Gastroesophageal sphincter (tissue), 4 donors: ENCODE results near the gene IQGAP2. TPM values are rescaled to one million over a fixed set of nuclear protein-coding genes. Genes with fewer than 3 reads are reported as not detected.

Experiments
- ATAC-seq: fragments of 150-250 bp; one replicate; pipeline ENCODE4 v1.9.1; 2016; ENCODE audit warnings: mild to moderate bottlenecking, moderate library complexity
- H3K27ac ChIP-seq, 4 donors: fragments of 200-600 bp; sonication (generic) in 3 of 4; 1 replicate in 3 of 4; 2 replicates in 1 of 4; pipeline ENCODE4 v1.5.1; 2016 to 2019
- H3K27me3 ChIP-seq: fragments of 200-600 bp; sonication (generic); one replicate; pipeline ENCODE4 v1.5.1; 2019
- H3K36me3 ChIP-seq, 2 donors: fragments of 200-600 bp; sonication (generic); one replicate each; pipeline ENCODE4 v1.5.1; 2019; ENCODE audit warnings: control low read depth in 1 of 2
- H3K4me1 ChIP-seq, 3 donors: fragments of 200-600 bp; sonication (generic); 1 replicate in 2 of 3; 2 replicates in 1 of 3; pipeline ENCODE4 v1.5.1; 2016 to 2019; ENCODE audit warnings: control low read depth in 2 of 3
- H3K4me3 ChIP-seq, 2 donors: fragments of 200-600 bp; sonication (generic); one replicate each; pipeline ENCODE4 v1.5.1; 2019; ENCODE audit warnings: mild to moderate bottlenecking in 1 of 2, moderate library complexity in 1 of 2
- H3K9me3 ChIP-seq, 3 donors: fragments of 200-600 bp; sonication (generic); one replicate each; pipeline ENCODE4 v1.5.1; 2017 to 2019; ENCODE audit warnings: control low read depth in 2 of 3
- CTCF ChIP-seq, 4 experiments: fragments of 200-600 bp in 2 of 4; fragments of 450-650 bp in 2 of 4; sonication (generic) in 1 of 4; IDR thresholded peaks; one replicate each; pipeline ENCODE4 v1.5.1; 2017 to 2019; ENCODE audit warnings: antibody characterized with exemption in 4 of 4, mild to moderate bottlenecking in 2 of 4, moderate library complexity in 2 of 4
- EP300 ChIP-seq: sonication (generic); formaldehyde crosslinking; IDR thresholded peaks from one replicate; pipeline ENCODE4 v1.6.1; 2017; ENCODE audit warnings: antibody characterized with exemption, mild to moderate bottlenecking
- POLR2A ChIP-seq, 2 donors: fragments of 450-650 bp; IDR thresholded peaks; one replicate each; pipeline ENCODE4 v1.6.1; 2017; ENCODE audit warnings: antibody characterized with exemption in 2 of 2, mild to moderate bottlenecking in 2 of 2, moderate library complexity in 1 of 2
- POLR2AphosphoS5 ChIP-seq: sonication (generic); formaldehyde crosslinking; IDR thresholded peaks from one replicate; pipeline ENCODE4 v1.6.1; 2017; ENCODE audit warnings: antibody characterized with exemption
- WGBS, 2 donors: methylation state at CpG; one replicate each; pipeline ENCODE4 v1.1.5; 2018; ENCODE audit warnings: low coverage in 1 of 2; 5-methylcytosine and 5-hydroxymethylcytosine counted together
- total RNA-seq, 4 donors: library from RNA; depleted of rRNA; stranded (reverse); fragments of >200 nt; gene quantifications; one replicate each; pipeline ENCODE4 v1.1.0, GENCODE V29; 2016

IQGAP2 gene
- total RNA-seq, 4 donors from 2014 or later, result 15.7 to 34.4 (median 25.8) TPM

GRCh38 chr5:76642390-76643040, 239.4 kb downstream of the IQGAP2 start:
- 83 to 86% methylated on average over 5 to 6 of the region's 6 CpGs for WGBS, 2 donors
- ATAC-seq, result no peak
- Histone ChIP-seq H3K4me3 (no peak overlapping the region), H3K36me3 (peaks cover 0 to 4% of the 10 kb centered on the region in 2 donors), H3K9me3 (no peaks in the 10 kb centered on the region), H3K27me3 (no peaks in the 10 kb centered on the region), H3K4me1 (no peaks in the 10 kb centered on the region), H3K27ac (no peak overlapping the region)
- TF ChIP-seq EP300, result no peak
- no peak for TF ChIP-seq POLR2AphosphoS5
- no peak for TF ChIP-seq CTCF (IDR thresholded peaks at IDR 0.05)
- TF ChIP-seq POLR2A (IDR thresholded peaks at IDR 0.05), result no peak

- H3K27ac ChIP-seq, result no peak overlapping the region
- H3K27me3 ChIP-seq, result no peaks in the 10 kb centered on the region
- H3K4me1 ChIP-seq, result no peaks in the 10 kb centered on the region
- peaks cover 0 to 4% (median 0%) of the 10 kb centered on the region in 3 donors for H3K9me3 ChIP-seq
- no peak for TF ChIP-seq POLR2AphosphoS5
- H3K36me3 ChIP-seq, result peaks cover 0 to 4% of the 10 kb centered on the region in 2 donors
- no peak overlapping the region for H3K4me3 ChIP-seq
- ATAC-seq, result no peak
These were observed 240.3 kb downstream of the IQGAP2 start for GRCh38 chr5:76643371-76643770.

- no peak for TF ChIP-seq CTCF (IDR thresholded peaks at IDR 0.05)
- no peak for TF ChIP-seq POLR2AphosphoS5
- TF ChIP-seq EP300, result no peak
- TF ChIP-seq POLR2A (IDR thresholded peaks at IDR 0.05), result no peak
- Histone ChIP-seq H3K4me1 (no peaks in the 10 kb centered on the region), H3K4me3 (no peak overlapping the region), H3K27me3 (no peaks in the 10 kb centered on the region), H3K36me3 (no peaks in the 10 kb centered on the region), H3K27ac (no peak overlapping the region), H3K9me3 (peaks cover 0 to 22% (median 0%) of the 10 kb centered on the region in 3 donors)
- ATAC-seq, result no peak
- 88 to 92% methylated on average over 2 of the region's 2 CpGs for WGBS, 2 donors
These were observed 246.1 kb downstream of the IQGAP2 start for GRCh38 chr5:76649140-76649539.

- Histone ChIP-seq H3K4me1 (no peaks in the 10 kb centered on the region), H3K4me3 (no peak overlapping the region), H3K27ac (no peak overlapping the region), H3K9me3 (peaks cover 0 to 21% (median 0%) of the 10 kb centered on the region in 3 donors), H3K36me3 (no peaks in the 10 kb centered on the region), H3K27me3 (no peaks in the 10 kb centered on the region)
- no peak for ATAC-seq
- TF ChIP-seq POLR2AphosphoS5 (no peak), CTCF (IDR thresholded peaks at IDR 0.05) (no peak), EP300 (no peak), POLR2A (IDR thresholded peaks at IDR 0.05) (no peak)
- 67 to 92% methylated on average over 3 of the region's 3 CpGs for WGBS, 2 donors
These were observed 249.8 kb downstream of the IQGAP2 start for GRCh38 chr5:76652809-76653414.

- no peak for TF ChIP-seq POLR2A (IDR thresholded peaks at IDR 0.05)
- TF ChIP-seq CTCF (IDR thresholded peaks at IDR 0.05), result no peak
- no peak for TF ChIP-seq POLR2AphosphoS5
- TF ChIP-seq EP300, result no peak
- Histone ChIP-seq H3K36me3 (no peaks in the 10 kb centered on the region), H3K4me3 (no peak overlapping the region), H3K27me3 (no peaks in the 10 kb centered on the region), H3K4me1 (no peaks in the 10 kb centered on the region), H3K9me3 (no peaks in the 10 kb centered on the region), H3K27ac (no peak overlapping the region)
- ATAC-seq, result no peak
- 87 to 96% methylated on average over 3 of the region's 3 CpGs for WGBS, 2 donors
These were observed 254.0 kb downstream of the IQGAP2 start for GRCh38 chr5:76657091-76657490.
